ENCODE data around the gene DLEC1. TPM values are rescaled to one million over a fixed set of nuclear protein-coding genes. Genes with fewer than 3 reads are reported as not detected.

The DLEC1 gene
- total and polyA plus RNA-seq, 2 donors from 2014 or later = 0.52 to 3.3 TPM

DNA sequence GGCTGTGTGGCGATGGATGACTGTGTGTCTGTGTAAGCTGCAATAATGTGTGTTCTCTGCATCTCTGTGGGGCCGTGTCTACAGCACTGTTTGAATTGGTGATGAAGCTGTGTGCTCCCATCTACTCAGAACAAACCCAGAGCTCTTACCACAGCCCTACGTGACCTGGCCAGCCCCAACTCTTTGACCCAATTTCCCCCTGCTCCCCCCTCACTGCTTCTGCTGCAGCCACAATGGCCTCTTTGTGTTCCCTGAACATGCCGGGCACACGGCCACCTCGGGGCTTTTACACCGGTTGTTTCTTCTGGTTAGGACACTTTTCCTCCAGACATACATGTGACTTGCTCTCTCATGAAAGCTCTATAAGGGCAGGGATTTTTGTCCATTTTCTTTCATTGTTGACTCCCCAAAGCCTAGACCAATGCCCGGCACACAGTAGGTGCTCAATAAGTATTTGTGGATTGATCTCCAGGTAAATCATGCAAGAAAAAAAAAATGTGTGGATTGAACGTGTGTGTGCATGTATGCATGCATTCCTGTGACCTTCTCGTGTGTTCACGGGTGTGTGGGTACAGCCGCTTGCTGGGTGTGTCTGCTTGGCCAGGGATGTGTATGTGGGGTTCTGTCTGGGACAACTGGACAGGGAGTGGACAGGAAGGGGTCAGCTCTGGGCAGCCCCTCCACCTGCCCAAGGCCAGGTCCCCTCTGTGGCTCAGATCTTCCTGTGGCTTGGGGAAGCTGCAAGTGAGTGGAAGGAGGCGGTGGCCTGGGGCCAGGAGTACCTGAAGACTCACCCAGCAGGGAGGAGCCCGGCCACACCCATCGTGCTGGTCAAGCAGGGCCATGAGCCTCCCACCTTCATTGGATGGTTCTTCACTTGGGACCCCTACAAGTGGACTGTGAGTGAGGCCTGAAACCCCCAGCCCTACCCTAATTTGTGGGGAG, 33.7 kb upstream of the DLEC1 start:
- Histone ChIP-seq H3K9me3 (ENCODE audit: control insufficient read depth in 2 of 3, insufficient read depth in 1 of 3, low read length in 3 of 3) (no peaks in the 10 kb centered on the region), H3K27me3 (ENCODE audit: control insufficient read depth, insufficient read depth, low read length) (no peaks in the 10 kb centered on the region), H3K4me1 (ENCODE audit: control insufficient read depth in 2 of 3, insufficient read depth in 2 of 3, low read depth in 1 of 3, low read length in 3 of 3) (peaks cover 0 to 8% (median 0%) of the 10 kb centered on the region in 3 donors), H3K27ac (ENCODE audit: low read depth in 2 of 2, low read length in 2 of 2) (no peak overlapping the region), H3K4me3 (ENCODE audit: low read length in 3 of 3) (no peak overlapping the region), H3K36me3 (ENCODE audit: control insufficient read depth in 2 of 3, insufficient read depth in 3 of 3, low read length in 3 of 3) (peaks cover 0 to 8% (median 3%) of the 10 kb centered on the region in 3 donors), H3K9ac (ENCODE audit: low read length in 3 of 3) (no peak overlapping the region)
- FAIRE-seq (no peak), DNase-seq (peak in 1 of 5 donors; percentile 85)
- intact Hi-C loops (cut with DNase I) = no loop called here
- TF ChIP-seq CTCF (IDR thresholded peaks at IDR 0.05; ENCODE audit: borderline replicate concordance, extremely low read depth, insufficient read depth) = no peak

- Histone ChIP-seq H3K27me3 (ENCODE audit: control insufficient read depth, insufficient read depth, low read length) (no peaks in the 10 kb centered on the region), H3K4me3 (ENCODE audit: low read length in 3 of 3) (no peak overlapping the region), H3K9ac (ENCODE audit: low read length in 3 of 3) (no peak overlapping the region), H3K36me3 (ENCODE audit: control insufficient read depth in 2 of 3, insufficient read depth in 3 of 3, low read length in 3 of 3) (peaks cover 0 to 15% (median 3%) of the 10 kb centered on the region in 3 donors), H3K27ac (ENCODE audit: low read depth in 2 of 2, low read length in 2 of 2) (no peak overlapping the region), H3K4me1 (ENCODE audit: control insufficient read depth in 2 of 3, insufficient read depth in 2 of 3, low read depth in 1 of 3, low read length in 3 of 3) (peaks cover 0 to 8% (median 0%) of the 10 kb centered on the region in 3 donors), H3K9me3 (ENCODE audit: control insufficient read depth in 2 of 3, insufficient read depth in 1 of 3, low read length in 3 of 3) (no peaks in the 10 kb centered on the region)
- no peak for TF ChIP-seq CTCF (IDR thresholded peaks at IDR 0.05; ENCODE audit: borderline replicate concordance, extremely low read depth, insufficient read depth)
- intact Hi-C loops (cut with DNase I) = no loop called here
- DNase-seq (peak in 1 of 5 donors; percentile 75), FAIRE-seq (no peak)
These were observed 33.0 kb upstream of the DLEC1 start for GRCh38 chr3:38006031-38006430.

DNA sequence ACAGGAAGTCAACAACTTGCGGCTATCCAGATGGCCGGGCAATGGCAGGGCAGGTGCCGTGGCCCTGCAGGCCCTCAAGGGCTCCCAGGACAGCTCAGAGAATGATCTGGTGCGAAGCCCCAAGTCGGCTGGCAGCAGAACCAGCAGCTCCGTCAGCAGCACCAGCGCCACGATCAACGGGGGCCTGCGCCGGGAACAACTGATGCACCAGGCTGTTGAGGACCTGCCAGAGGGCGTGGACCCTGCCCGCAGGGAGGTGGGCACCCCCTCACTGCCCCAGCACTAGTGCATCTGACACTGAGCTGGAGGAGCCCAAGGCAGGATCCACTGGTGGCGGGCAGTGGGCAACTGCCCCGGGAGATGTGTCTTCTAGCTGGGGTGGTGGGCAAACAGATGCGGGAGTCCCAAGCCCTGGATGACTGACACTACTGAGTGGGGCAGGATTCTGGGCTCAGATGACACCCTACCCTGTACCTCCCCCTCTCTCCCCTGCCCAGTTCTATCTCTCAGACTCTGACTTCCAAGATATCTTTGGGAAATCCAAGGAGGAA, 32.5 kb upstream of the DLEC1 start:
- peaks cover 0 to 16% (median 3%) of the 10 kb centered on the region in 3 donors for H3K36me3 ChIP-seq (ENCODE audit: control insufficient read depth in 2 of 3, insufficient read depth in 3 of 3, low read length in 3 of 3)

More for the DNA sequence above, 32.5 kb upstream of the DLEC1 start:
- intact Hi-C loops (cut with DNase I) = no loop called here
- H3K27me3 ChIP-seq (ENCODE audit: control insufficient read depth, insufficient read depth, low read length) = no peaks in the 10 kb centered on the region
- H3K9me3 ChIP-seq (ENCODE audit: control insufficient read depth in 2 of 3, insufficient read depth in 1 of 3, low read length in 3 of 3) = no peaks in the 10 kb centered on the region
- no peak overlapping the region for H3K9ac ChIP-seq (ENCODE audit: low read length in 3 of 3)
- no peak overlapping the region for H3K27ac ChIP-seq (ENCODE audit: low read depth in 2 of 2, low read length in 2 of 2)
- FAIRE-seq = no peak
- peaks cover 0 to 8% (median 0%) of the 10 kb centered on the region in 3 donors for H3K4me1 ChIP-seq (ENCODE audit: control insufficient read depth in 2 of 3, insufficient read depth in 2 of 3, low read depth in 1 of 3, low read length in 3 of 3)
- DNase-seq = peak in 1 of 5 donors; percentile 68
- no peak overlapping the region for H3K4me3 ChIP-seq (ENCODE audit: low read length in 3 of 3)
- no peak for TF ChIP-seq CTCF (IDR thresholded peaks at IDR 0.05; ENCODE audit: borderline replicate concordance, extremely low read depth, insufficient read depth)

Measured in kidney (tissue), 14 donors.